ENCODE measurements around the gene LLGL1. TPM values are rescaled to one million over a fixed set of nuclear protein-coding genes. Genes with fewer than 3 reads are reported as not detected.

The LLGL1 gene
- total RNA-seq, 1 donor from 2014 or later, result 7.9 TPM

GRCh38 chr17:18258356-18259038, 33.1 kb downstream of the LLGL1 start, which contains the start of gene FLII:
Gene FLII (minus strand): TSS chr17:18258738. CDS start chr17:18258690, 48 bp downstream.
- DNase-seq (peak; percentile 71), ATAC-seq (ENCODE audit: poor library complexity) (peak; percentile 70)
- intact Hi-C loops (cut with DNase I), result no loop called here

- no peak for DNase-seq
- intact Hi-C loops (cut with DNase I), result no loop called here
- no peak for ATAC-seq (ENCODE audit: poor library complexity)
Observed at GRCh38 chr17:18259621-18260331, 34.3 kb downstream of the LLGL1 start.

GRCh38 chr17:18260332-18261145, 35.1 kb downstream of the LLGL1 start, which contains the start of gene MIEF2:
Gene MIEF2 (plus strand): TSS chr17:18260662. CDS start chr17:18262721, 2,059 bp downstream.
- ATAC-seq (ENCODE audit: poor library complexity), result peak; percentile 88
- intact Hi-C loops (cut with DNase I), result no loop called here

DNA sequence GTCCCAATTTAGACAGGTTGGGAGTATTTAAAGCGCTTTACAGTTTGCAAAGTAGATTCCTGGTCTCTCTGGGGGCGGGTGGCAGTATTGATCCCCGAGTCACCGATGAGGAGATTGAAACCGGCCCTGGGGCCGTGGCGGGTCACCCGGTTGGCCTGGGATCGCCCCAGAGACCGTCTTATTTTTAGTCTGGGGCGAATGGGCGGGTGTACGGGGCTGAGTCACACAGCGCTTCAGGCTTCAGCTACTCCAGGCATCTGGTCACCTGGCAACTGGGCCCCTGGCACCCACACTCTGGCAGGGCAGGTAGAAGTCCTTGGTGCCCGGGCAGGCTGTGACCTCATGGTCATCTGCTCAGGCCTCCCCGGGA, 35.7 kb downstream of the LLGL1 start:
- intact Hi-C loops (cut with DNase I), result no loop called here
- peak; percentile 69 for ATAC-seq (ENCODE audit: poor library complexity)

More at GRCh38 chr17:18260332-18261145, 35.1 kb downstream of the LLGL1 start, which contains the start of gene MIEF2:
- DNase-seq, result peak; percentile 98

GRCh38 chr17:18261659-18262058, 36.2 kb downstream of the LLGL1 start:
- intact Hi-C loops (cut with DNase I), result no loop called here
- ATAC-seq (ENCODE audit: poor library complexity), result no peak

More for the DNA sequence above, 35.7 kb downstream of the LLGL1 start:
- DNase-seq, result peak; percentile 90

GRCh38 chr17:18262111-18262510, 36.7 kb downstream of the LLGL1 start:
- intact Hi-C loops (cut with DNase I), result no loop called here
- DNase-seq (peak; percentile 11), ATAC-seq (ENCODE audit: poor library complexity) (no peak)

More at GRCh38 chr17:18261659-18262058, 36.2 kb downstream of the LLGL1 start:
- DNase-seq, result no peak

- DNase-seq (peak; percentile 72), ATAC-seq (ENCODE audit: poor library complexity) (no peak)
- intact Hi-C loops (cut with DNase I), result no loop called here
Observed at GRCh38 chr17:18262641-18263040, 37.2 kb downstream of the LLGL1 start.

GRCh38 chr17:18263885-18264682, 38.6 kb downstream of the LLGL1 start:
- intact Hi-C loops (cut with DNase I), result no loop called here
- no peak for DNase-seq
- ATAC-seq (ENCODE audit: poor library complexity), result no peak

GRCh38 chr17:18267366-18267765, 41.9 kb downstream of the LLGL1 start:
- intact Hi-C loops (cut with DNase I), result no loop called here
- no peak for ATAC-seq (ENCODE audit: poor library complexity)
- no peak for DNase-seq

DNA sequence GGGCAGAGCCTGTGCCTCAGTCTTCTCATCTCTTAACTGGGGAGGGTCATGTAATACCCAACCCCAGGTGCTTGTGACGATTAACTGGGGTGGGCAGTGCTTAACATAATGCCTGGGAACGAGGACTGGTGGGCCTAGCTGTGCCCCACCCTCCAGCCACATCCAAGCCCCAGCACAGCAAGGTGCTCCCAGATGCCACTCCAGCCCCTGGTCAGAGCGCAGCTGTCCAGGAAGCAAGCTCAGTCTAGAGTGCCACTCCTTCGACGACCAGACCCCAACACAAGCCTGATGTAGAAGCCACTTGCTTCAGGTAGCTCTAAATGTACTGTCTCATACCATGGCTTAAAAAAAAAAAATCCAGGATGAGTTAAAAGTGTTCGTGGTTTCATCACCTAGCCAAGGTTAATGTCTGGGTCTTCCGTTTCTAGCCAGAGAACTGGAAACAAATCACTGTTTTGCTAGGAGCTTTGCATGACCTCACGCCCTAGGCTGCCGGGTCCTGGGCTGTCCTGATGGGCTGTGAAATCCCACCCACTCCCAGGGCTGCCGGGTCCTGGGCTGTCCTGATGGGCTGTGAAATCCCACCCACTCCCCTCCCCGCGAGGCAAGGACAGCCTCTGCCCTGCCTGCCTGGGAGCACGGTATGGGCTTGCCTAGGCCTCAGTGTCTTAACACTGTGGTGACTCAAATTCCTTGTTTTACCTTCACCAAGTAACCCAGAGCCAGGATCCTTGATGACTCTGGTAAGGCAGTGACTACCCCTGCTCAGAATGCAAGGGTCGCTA, 42.7 kb downstream of the LLGL1 start:
- no peak for ATAC-seq (ENCODE audit: poor library complexity)
- no peak for DNase-seq
- intact Hi-C loops (cut with DNase I), result no loop called here

GRCh38 chr17:18270046-18270931, 44.9 kb downstream of the LLGL1 start:
- ATAC-seq (ENCODE audit: poor library complexity) (no peak), DNase-seq (no peak)
- intact Hi-C loops (cut with DNase I), result no loop called here

DNA sequence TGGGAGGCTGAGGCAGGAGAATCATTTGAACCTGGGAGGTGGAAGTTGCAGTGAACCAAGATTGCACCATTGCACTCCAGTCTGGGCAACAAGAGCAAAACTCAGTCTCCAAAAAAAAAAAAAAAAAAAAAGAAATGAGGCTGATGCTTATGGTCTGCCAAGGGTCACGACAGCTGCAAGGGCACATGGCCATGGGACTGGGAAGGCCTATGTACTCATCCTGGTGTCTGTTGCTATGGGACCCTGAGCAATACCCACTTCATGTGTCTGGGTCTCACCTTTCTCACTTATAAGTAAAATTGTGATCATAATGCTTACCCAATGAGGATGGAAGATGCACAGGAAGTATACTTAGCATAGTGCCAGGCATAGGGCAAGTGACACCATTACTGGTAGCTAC, 51.6 kb downstream of the LLGL1 start:
- ATAC-seq (ENCODE audit: poor library complexity), result no peak
- no peak for DNase-seq
- intact Hi-C loops (cut with DNase I), result no loop called here

DNA sequence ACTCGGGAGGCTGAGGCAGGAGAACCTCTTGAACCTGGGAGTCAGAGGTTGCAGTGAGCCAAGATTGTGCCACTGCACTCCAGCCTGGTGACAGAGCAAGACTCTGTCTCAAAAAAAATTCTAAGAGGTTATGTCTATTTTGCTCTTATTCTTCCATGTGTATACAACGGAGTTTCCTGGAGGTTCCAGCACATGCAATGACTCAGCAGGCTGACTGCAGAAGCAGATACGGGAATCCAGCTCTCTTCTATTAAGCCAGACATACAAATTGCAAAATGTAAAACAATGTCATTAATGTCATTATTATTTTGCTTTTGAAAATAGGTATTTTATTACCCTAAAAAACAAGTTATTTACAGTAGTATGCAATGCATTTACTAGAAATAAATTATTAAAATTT, 53.4 kb downstream of the LLGL1 start:
- ATAC-seq (ENCODE audit: poor library complexity), result no peak
- no peak for DNase-seq
- intact Hi-C loops (cut with DNase I), result no loop called here

DNA sequence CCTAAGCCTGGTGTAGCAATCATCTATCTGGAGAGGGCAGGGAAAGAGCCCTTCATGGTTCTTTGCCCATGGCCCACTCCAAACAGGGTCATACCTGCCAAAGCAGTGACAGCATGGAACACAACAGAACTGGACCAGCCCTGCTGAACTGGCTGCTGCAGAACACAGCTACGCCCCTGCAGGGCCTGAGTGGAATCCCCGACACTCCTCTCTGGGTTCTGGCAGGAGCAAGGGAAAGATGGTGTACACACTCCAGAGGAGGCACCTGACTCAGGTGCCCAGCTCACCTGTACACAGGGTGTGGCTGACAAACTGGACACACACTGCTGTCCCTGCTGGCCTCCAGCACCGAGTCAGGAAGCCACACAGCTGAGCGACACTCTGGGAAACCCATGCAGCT, 54.8 kb downstream of the LLGL1 start:
- no peak for ATAC-seq (ENCODE audit: poor library complexity)
- DNase-seq, result peak; percentile 20
- intact Hi-C loops (cut with DNase I), result no loop called here

DNA sequence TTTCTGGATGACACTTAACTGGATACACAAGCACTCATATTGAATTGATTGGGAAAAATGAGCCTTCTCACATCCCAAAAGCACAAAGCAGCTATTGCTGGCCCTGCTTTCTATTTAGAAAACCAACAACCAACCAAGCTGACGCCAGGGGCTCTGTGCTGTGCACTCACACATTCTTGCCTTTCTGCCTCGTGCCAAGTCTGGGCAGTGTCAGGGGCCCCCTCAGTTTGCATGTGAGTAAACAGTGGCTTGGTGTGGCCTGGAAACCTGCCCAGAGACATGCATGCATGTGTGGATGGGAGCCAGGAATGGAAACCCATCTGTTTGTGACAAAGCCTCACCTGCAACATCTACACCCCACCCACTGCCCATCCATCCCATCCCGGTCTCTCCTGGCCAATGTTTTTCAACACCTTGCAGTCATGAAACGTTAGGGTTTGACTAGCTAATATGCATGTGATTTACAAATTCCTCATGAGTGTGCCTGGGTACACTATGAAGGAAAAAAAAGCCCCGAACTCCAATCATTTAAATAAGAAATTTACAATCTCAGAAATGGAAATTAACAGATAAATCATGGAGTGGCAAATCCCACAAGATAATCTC, 55.4 kb downstream of the LLGL1 start:
- DNase-seq, result peak; percentile 33
- no peak for ATAC-seq (ENCODE audit: poor library complexity)
- intact Hi-C loops (cut with DNase I), result no loop called here

- intact Hi-C loops (cut with DNase I), result no loop called here
- DNase-seq, result peak; percentile 9
- ATAC-seq (ENCODE audit: poor library complexity), result no peak
Observed at GRCh38 chr17:18281788-18282187, 56.4 kb downstream of the LLGL1 start.
